Skin epidermis (tissue), 12 donors: ENCODE data around the gene CAMK1G.
A peak's percentile ranks its signal among the peaks of the same experiment; 100 is the strongest.

Experiments
- H3K27ac ChIP-seq, 21 experiments: fragments of 200-600 bp; sonication (generic) in 11 of 21; one replicate each; pipeline ENCODE4 v1.5.0; 2020; ENCODE audit warnings: mild to moderate bottlenecking in 3 of 21, inconsistent platforms in 2 of 21, moderate library complexity in 2 of 21
- H3K4me3 ChIP-seq, 7 experiments: fragments of 200-600 bp; sonication (generic) in 2 of 7; one replicate each; pipeline ENCODE4 v1.5.0; 2020; ENCODE audit warnings: inconsistent platforms in 2 of 7, mild to moderate bottlenecking in 2 of 7, moderate library complexity in 1 of 7

CAMK1G gene

DNA sequence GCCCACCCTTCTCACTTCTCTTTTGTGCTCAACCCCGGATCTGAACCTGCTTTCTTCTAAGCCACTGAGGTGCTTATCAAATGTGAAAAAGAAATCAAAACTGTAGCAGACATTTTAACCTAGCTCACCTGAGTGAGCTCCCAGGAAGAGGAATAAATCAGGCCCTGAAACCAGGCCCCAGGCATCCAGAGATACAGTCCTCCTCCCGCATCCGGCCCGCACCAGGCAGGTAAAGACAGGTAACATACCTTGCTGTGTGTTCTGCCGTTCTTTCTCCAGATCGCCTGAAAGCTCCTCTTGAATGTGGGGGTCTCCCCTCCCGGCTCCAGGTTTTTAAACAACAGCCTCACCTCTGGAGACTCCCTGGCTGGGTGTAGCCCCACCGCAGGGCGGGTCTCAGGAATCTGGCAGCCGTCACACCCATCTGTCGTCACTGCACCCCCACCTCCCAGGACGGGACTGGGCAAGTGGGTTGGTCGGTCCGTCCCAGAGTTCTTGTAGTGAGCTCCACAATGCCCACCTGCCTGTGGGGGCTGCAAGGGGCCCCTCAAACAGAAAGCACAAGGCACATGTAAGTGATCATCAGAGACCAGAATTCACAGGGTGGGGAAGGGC lies 68.7 kb downstream of the CAMK1G start, which contains the start of gene LAMB3:
Gene LAMB3, minus strand, starts transcription at position 305 of the 615 bp plus-strand sequence. CDS start 1,481 bp downstream, outside the sequence.
- Histone ChIP-seq H3K4me3 (peak within 1 kb of the TSS in 6 of 7 experiments; percentile 3 to 38 (median 27)), H3K27ac (peak within 1 kb of the TSS in 20 of 21 experiments; percentile 26 to 87 (median 75))

DNA sequence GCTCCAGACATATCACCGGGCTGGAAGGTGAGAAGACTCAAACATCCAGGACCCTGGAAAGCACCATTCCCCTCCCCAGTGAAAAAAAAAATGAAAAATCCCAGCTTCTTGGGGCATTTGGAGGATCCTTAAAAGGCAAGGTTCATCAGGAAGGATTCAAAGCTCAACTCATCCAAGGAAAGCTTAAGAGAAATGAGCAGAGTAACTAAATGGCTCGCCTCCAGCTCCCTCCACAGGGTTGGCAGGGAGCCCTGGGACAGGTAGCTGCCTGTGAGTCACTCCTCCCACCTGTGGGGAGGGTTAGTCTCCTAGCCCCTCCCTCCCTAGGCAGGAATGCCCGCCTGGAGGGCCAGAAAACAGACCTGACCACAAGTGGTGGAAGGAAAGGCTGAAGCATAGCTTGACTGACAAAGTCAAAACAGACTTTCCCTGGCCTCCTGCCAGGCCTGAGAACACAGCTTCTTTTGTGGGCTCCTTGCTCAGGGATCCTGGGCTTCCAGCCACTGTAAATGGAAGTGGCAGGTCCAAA lies 69.4 kb downstream of the CAMK1G start:
- H3K27ac ChIP-seq: peak overlapping the region in 20 of 21 experiments; percentile 23 to 87 (median 74)
- peak overlapping the region in 4 of 7 experiments; percentile 22 to 38 (median 34) for H3K4me3 ChIP-seq

DNA sequence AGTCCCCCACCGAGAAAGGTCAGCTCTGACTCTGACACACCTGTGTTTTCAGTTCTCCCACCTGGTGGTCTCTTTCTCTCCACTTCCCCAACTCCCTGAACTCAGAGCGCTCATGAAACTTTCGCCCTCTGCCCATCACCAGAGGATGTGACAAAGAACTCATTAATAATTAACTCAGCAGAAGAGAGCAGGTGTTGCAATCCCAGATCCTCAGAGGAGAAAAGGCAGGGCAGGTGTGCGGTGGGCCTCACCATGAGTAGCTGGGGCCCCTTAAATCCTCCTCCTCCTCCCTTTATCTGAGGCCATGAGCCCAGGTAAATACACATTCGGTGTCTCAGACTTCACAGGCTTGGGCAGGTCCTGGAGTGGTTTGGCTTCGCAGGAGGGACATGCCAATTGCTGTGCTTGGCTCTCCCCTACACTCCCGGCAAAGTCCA lies 70.4 kb downstream of the CAMK1G start:
- no peak overlapping the region for H3K4me3 ChIP-seq
- peak overlapping the region in 5 of 21 experiments; percentile 30 to 87 (median 71) for H3K27ac ChIP-seq

DNA sequence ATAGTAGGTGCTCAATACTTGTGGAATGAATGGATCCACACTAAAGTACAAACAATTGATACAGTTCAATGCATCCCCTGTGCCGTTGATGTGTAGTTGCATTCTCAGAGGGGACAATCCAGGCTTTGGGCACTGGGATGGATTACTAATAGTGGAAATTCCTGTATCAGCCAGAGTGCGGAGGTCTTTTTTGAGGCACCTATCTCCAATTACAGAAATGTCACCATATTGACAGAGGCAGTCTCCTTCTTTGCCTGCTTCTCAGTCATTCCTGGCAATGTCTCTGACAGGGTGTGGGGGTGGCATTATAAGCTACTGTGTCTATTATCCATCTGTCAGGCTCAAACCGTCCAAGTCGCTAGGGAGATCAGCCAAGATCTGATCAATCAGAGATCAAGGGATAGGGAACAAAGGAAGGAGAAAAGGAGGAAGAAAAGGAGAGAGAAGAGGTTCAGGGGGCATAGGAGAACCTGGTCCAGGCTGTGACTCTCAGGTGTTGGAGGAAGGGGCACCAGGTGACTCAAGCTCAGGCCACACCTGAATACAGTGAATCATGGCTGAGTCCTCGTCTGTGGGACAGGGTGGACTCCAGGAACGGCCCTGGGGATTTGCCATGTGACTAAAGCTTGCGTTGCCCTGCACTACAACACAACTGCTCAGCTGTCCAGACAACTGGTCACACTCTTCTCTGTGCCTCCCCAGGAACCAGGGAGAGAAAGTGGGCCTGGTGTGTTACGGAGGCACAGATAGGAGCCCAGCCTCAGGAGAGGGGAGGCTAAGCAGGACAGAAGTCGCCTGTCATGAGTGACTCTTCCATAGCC lies 72.1 kb downstream of the CAMK1G start:
- Histone ChIP-seq H3K27ac (peak overlapping the region in 1 of 21 experiments; percentile 87), H3K4me3 (no peak overlapping the region)

DNA sequence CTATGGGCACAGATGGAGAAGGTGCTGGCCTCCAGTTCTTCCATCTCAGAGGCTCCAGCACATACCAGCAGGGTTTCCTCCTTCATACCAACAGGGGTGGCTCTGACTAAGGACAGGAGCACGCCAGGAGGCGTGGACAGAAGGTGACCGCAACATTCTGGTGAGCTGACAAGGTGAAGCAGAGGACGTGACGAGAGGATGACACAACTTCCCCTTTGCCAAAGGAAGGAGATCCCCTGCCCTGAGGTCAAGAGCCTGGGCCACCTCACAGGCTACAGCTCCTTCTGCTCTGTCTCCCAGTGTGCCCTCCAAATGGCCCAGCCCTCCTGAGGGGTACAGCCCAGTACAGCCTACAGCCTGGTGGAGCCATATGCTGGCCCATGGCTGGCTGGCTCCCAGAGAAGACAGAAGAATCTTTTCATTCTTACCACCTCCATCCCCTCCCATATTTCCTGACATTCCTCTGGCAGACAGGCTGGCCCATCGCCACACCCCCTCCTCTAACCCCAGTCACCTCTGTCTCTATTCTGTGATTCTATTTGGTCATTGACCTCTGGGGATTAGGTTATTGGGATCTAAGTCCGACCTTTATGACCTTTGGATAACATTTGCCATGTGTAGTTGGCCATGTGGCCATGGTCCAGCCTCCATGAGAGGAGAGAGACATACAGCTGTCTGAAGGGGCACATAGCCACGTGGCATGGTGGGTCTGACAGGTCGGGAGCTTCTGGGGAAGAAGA lies 73.8 kb downstream of the CAMK1G start:
- H3K4me3 ChIP-seq: no peak overlapping the region
- peak overlapping the region in 7 of 21 experiments; percentile 16 to 75 (median 54) for H3K27ac ChIP-seq

DNA sequence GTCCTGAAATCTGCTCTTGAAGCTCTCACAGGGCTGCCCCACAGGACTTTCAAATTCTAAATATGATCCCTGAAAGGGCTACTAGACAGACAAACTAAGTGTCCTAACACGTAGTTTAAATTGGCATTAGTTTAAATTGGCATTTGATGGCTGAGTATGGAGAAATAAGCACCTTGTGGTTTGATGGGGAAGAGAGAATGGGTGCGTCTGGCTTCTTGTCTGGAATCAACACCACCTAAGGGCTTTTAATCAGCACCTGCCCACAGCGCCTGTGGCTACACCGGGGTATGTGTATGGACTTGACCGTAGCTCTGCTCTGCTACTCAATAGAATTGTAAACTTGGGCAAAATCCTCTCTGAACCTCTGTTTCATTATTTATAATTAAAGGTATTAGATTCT lies 74.4 kb downstream of the CAMK1G start:
- H3K4me3 ChIP-seq: no peak overlapping the region
- H3K27ac ChIP-seq: peak overlapping the region in 7 of 21 experiments; percentile 16 to 75 (median 54)

DNA sequence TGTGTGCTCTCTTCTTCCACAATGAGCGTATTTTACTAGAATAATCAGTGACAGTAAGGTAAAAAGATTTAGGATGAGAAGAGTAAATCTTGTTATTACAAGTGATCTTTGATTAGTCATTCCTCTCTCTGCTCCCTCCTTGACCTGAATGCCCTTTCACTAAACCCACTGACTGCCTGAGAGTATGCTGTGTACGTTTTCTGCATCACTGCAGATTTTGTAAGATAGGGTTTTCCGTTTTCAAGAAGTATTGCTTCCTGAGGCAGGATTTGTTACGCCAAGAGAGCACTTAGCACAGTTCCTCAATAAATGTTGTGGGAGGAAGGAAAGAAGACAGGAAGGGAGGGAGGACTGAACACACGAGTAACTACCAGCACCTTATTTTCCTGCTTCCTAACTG lies 76.4 kb downstream of the CAMK1G start:
- H3K27ac ChIP-seq: peak overlapping the region in 3 of 21 experiments; percentile 0 to 57 (median 7)
- no peak overlapping the region for H3K4me3 ChIP-seq

DNA sequence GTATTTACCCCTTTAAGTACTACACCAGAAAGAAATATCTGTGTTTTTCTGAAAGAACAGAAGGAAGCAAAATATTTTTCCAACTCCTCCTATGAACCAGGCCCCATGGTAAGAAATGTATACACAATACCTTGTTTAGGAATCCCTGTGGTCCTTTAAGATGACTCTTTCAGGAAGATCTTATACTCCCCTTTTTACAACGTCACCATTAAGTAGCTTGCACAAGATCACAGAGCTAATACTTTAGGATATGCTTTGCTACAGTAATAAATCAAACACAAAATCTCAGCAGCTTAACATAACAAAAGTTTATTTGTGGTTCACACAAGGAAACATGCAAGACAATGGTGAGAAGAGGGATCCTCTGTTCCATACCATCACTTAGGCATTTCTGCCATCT lies 77.6 kb downstream of the CAMK1G start:
- Histone ChIP-seq H3K27ac (peak overlapping the region in 1 of 21 experiments; percentile 5), H3K4me3 (no peak overlapping the region)

DNA sequence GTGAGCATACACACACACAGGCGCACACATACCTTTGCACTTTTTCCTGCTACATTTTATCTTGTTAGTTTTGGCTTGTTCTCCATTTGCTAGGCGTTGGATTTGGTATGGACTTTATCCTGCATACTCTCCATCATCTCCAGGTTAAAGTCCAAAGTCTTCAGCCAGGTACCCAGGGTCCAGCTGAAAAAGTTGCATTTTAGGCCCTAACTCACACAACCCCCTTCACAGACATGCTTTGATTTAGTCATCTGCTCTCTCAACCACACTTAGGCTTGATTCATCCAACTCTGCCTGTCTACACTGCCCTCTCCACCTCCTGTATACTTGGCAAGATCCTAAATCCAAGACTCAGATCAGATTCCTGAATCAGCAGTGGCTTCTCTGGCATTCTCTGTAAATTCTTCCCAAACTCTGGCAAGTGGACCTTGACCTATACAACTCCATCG lies 79.4 kb downstream of the CAMK1G start:
- no peak overlapping the region for H3K27ac ChIP-seq
- H3K4me3 ChIP-seq: no peak overlapping the region
